HepG2 (cell line): ENCODE measurements around the gene VARS1. TPM values are rescaled to one million over a fixed set of nuclear protein-coding genes. Genes with fewer than 3 reads are reported as not detected.

Experiments
- CCAR2 ChIP-seq: fragments of 200-400 bp; formaldehyde crosslinking; optimal IDR thresholded peaks from 2 replicates; pipeline ENCODE3; 2018; ENCODE audit warnings: low read depth, mild to moderate bottlenecking, low read length, moderate library complexity
- ELF3 ChIP-seq: IDR thresholded peaks from 2 replicates; pipeline ENCODE4 v1.6.1; 2016; ENCODE audit warnings: missing genetic modification reagents, missing compliant biosample characterization
- HDAC1 ChIP-seq: sonication (generic); formaldehyde crosslinking; IDR thresholded peaks from 2 replicates; pipeline ENCODE4 v1.5.1; 2020; ENCODE audit warnings: mild to moderate bottlenecking, missing genetic modification reagents
- HDAC6 ChIP-seq: fragments of 200-600 bp; sonication (generic); IDR thresholded peaks from 2 replicates; pipeline ENCODE4 v1.7.0; 2017; ENCODE audit warnings: mild to moderate bottlenecking, antibody characterized with exemption, low read length, low read depth
- HNRNPH1 ChIP-seq: fragments of 200-400 bp; formaldehyde crosslinking; optimal IDR thresholded peaks from 2 replicates; pipeline ENCODE3; 2017; ENCODE audit warnings: mild to moderate bottlenecking, low read depth, low read length
- JUN ChIP-seq: sonication (generic); formaldehyde crosslinking; IDR thresholded peaks from 2 replicates; pipeline ENCODE4 v1.4.0; 2020; ENCODE audit warnings: mild to moderate bottlenecking, missing genetic modification reagents
- MEIS1 ChIP-seq: sonication (generic); formaldehyde crosslinking; IDR thresholded peaks from 2 replicates; pipeline ENCODE4 v1.9.0; 2021; ENCODE audit warnings: mild to moderate bottlenecking, missing genetic modification reagents, moderate library complexity, borderline replicate concordance
- MIER2 ChIP-seq: IDR thresholded peaks from 2 replicates; pipeline ENCODE4 v1.6.1; 2016; ENCODE audit warnings: missing biosample characterization, missing genetic modification reagents
- MIXL1 ChIP-seq: IDR thresholded peaks from 2 replicates; pipeline ENCODE4 v1.6.1; 2016
- MXD4 ChIP-seq: IDR thresholded peaks from 2 replicates; pipeline ENCODE4 v1.6.1; 2016; ENCODE audit warnings: mild to moderate bottlenecking, missing biosample characterization, missing genetic modification reagents
- MZF1 ChIP-seq: sonication (generic); formaldehyde crosslinking; IDR thresholded peaks from 2 replicates; pipeline ENCODE4 v1.8.1; 2023; ENCODE audit warnings: mild to moderate bottlenecking, missing genetic modification reagents, borderline replicate concordance
- NFE2L1 ChIP-seq: sonication (generic); formaldehyde crosslinking; IDR thresholded peaks from 2 replicates; pipeline ENCODE4 v1.4.0; 2020; ENCODE audit warnings: missing genetic modification reagents, mild to moderate bottlenecking, borderline replicate concordance
- POLR2AphosphoS5 ChIP-seq: IDR thresholded peaks from 2 replicates; pipeline ENCODE4 v1.6.1; 2012; ENCODE audit warnings: low read depth, low read length
- PRDM4 ChIP-seq: sonication (generic); formaldehyde crosslinking; IDR thresholded peaks from 2 replicates; pipeline ENCODE4 v1.9.0; 2021; ENCODE audit warnings: missing genetic modification reagents, borderline replicate concordance
- SOX6 ChIP-seq, 2 experiments: fragments of 450-650 bp in 1 of 2; sonication (generic) in 1 of 2; formaldehyde crosslinking in 1 of 2; IDR thresholded peaks; 2 replicates each; pipeline versions ENCODE4 v1.4.0 to v1.6.1; 2017 to 2020; ENCODE audit warnings: antibody characterized with exemption in 1 of 2, mild to moderate bottlenecking in 1 of 2, missing genetic modification reagents in 1 of 2
- TRIM22 ChIP-seq: fragments of 450-650 bp; IDR thresholded peaks from 2 replicates; pipeline ENCODE4 v1.6.1; 2017
- ZBTB34 ChIP-seq: sonication (generic); formaldehyde crosslinking; IDR thresholded peaks from 2 replicates; pipeline ENCODE4 v1.8.0; 2022; ENCODE audit warnings: mild to moderate bottlenecking, missing genetic modification reagents
- ZFP37 ChIP-seq: sonication (generic); formaldehyde crosslinking; IDR thresholded peaks from 2 replicates; pipeline ENCODE4 v1.4.0; 2020; ENCODE audit warnings: missing genetic modification reagents, borderline replicate concordance
- ZFP91 ChIP-seq: sonication (generic); formaldehyde crosslinking; IDR thresholded peaks from 2 replicates; pipeline ENCODE4 v1.9.0; 2022; ENCODE audit warnings: missing genetic modification reagents, mild to moderate bottlenecking, borderline replicate concordance
- ZNF550 ChIP-seq: sonication (generic); formaldehyde crosslinking; IDR thresholded peaks from 2 replicates; pipeline ENCODE4 v1.4.0; 2020; ENCODE audit warnings: mild to moderate bottlenecking, missing genetic modification reagents, borderline replicate concordance
- ZNF567 ChIP-seq: sonication (generic); formaldehyde crosslinking; IDR thresholded peaks from 2 replicates; pipeline ENCODE4 v1.8.1; 2023; ENCODE audit warnings: mild to moderate bottlenecking, missing genetic modification reagents, borderline replicate concordance
- ZNF768 ChIP-seq: sonication (generic); formaldehyde crosslinking; IDR thresholded peaks from 2 replicates; pipeline ENCODE4 v1.4.0; 2020; ENCODE audit warnings: missing genetic modification reagents
- polyA plus RNA-seq, 8 experiments: library from polyadenylated mRNA; depleted of rRNA in 3 of 8; stranded (reverse) in 7 of 8; unstranded in 1 of 8; fragments of >200 nt; fragmentation: Illumina TruSeq in 4 of 8; extraction: Trizol in 4 of 8; gene quantifications; 2 replicates each; pipeline versions ENCODE4 v1.2.1 to v1.2.3, GENCODE V29; 2011 to 2016; ENCODE audit warnings: low read depth in 4 of 8, missing spikeins in 1 of 8, mixed read lengths in 1 of 8; ENCODE audit not compliant: insufficient read depth in 1 of 8
- total RNA-seq, 5 experiments: library from RNA; depleted of rRNA; stranded (reverse); fragments of >200 nt; fragmentation: Illumina TruSeq; extraction: Trizol; gene quantifications; 2 replicates each; pipeline ENCODE4 v1.2.3, GENCODE V29; 2016; ENCODE audit warnings: low read depth in 1 of 5

VARS1 gene
- total and polyA plus RNA-seq, 2 of the 13 experiments (the other 11 are each of a cell fraction or from before 2014, with no cell fraction given), result 14.7 to 56.1 TPM

- TF ChIP-seq SOX6 (IDR thresholded peaks at IDR 0.05) (no peak), SOX6 (CRISPR knock-in tag; IDR thresholded peaks at IDR 0.05) (peak; percentile 44), MIXL1 (CRISPR knock-in tag) (0 out of 2 replicates have a peak, but pooled peaks have one; percentile 34), ZNF768 (CRISPR knock-in tag) (no peak), ZFP91 (no peak), MZF1 (CRISPR knock-in tag) (no peak), MEIS1 (CRISPR knock-in tag) (no peak), MIER2 (CRISPR knock-in tag) (0 out of 2 replicates have a peak, but pooled peaks have one; percentile 37), PRDM4 (CRISPR knock-in tag) (no peak), HDAC6 (no peak), ELF3 (CRISPR knock-in tag) (0 out of 2 replicates have a peak, but pooled peaks have one; percentile 7), ZNF567 (CRISPR knock-in tag) (no peak), JUN (CRISPR knock-in tag) (peak; percentile 43; the same call in 1 of the 2 replicates), MXD4 (CRISPR knock-in tag) (peak; percentile 74; the same call in 1 of the 2 replicates), ZFP37 (0 out of 2 replicates have a peak, but pooled peaks have one; percentile 62), HDAC1 (CRISPR knock-in tag) (peak; percentile 15; the same call in 1 of the 2 replicates), ZNF550 (CRISPR knock-in tag) (no peak), NFE2L1 (0 out of 2 replicates have a peak, but pooled peaks have one; percentile 36), HNRNPH1 (no peak), POLR2AphosphoS5 (peak; percentile 78), CCAR2 (no peak), ZBTB34 (no peak), TRIM22 (no peak)
Observed at GRCh38 chr6:31822036-31822821, 26.7 kb upstream of the VARS1 start (continued).
